HepG2 (cell line): Measurements from ENCODE around the gene EIF4H. TPM values are rescaled to one million over a fixed set of nuclear protein-coding genes. Genes with fewer than 3 reads are reported as not detected.

Experiments used
- AKAP8 ChIP-seq: sonication (generic); formaldehyde crosslinking; IDR thresholded peaks from 2 replicates; pipeline ENCODE4 v1.5.1; 2020; ENCODE audit warnings: mild to moderate bottlenecking, missing genetic modification reagents
- ASH2L ChIP-seq: fragments of 300-600, 200-600 bp; sonication (generic); IDR thresholded peaks from 2 replicates; pipeline ENCODE4 v1.7.0; 2017; ENCODE audit warnings: low read depth, mild to moderate bottlenecking, moderate library complexity, mixed read lengths, low read length; ENCODE audit not compliant: insufficient read length
- CSRNP2 ChIP-seq: sonication (generic); formaldehyde crosslinking; conservative IDR thresholded peaks from 2 replicates; pipeline ENCODE4 v1.8.0; 2022; ENCODE audit warnings: low read depth, missing genetic modification reagents
- ERF ChIP-seq: IDR thresholded peaks from 2 replicates; pipeline ENCODE4 v1.6.1; 2018; ENCODE audit warnings: missing biosample characterization, missing genetic modification reagents
- HDAC2 ChIP-seq: sonication (generic); formaldehyde crosslinking; IDR thresholded peaks from 2 replicates; pipeline ENCODE4 v1.4.0; 2020; ENCODE audit warnings: missing genetic modification reagents
- HNF1A ChIP-seq, 2 experiments: sonication (generic) in 1 of 2; formaldehyde crosslinking in 1 of 2; IDR thresholded peaks; 2 replicates each; pipeline versions ENCODE4 v1.4.0 to v1.6.1; 2016 to 2020; ENCODE audit warnings: borderline replicate concordance in 1 of 2, low read depth in 1 of 2, mild to moderate bottlenecking in 1 of 2, missing genetic modification reagents in 1 of 2
- MEF2D ChIP-seq: sonication (generic); formaldehyde crosslinking; IDR thresholded peaks from 2 replicates; pipeline ENCODE4 v1.5.1; 2020; ENCODE audit warnings: mild to moderate bottlenecking, missing genetic modification reagents
- MIER2 ChIP-seq: IDR thresholded peaks from 2 replicates; pipeline ENCODE4 v1.6.1; 2016; ENCODE audit warnings: missing biosample characterization, missing genetic modification reagents
- NR2C2 ChIP-seq: sonication (generic); formaldehyde crosslinking; IDR thresholded peaks from 2 replicates; pipeline ENCODE4 v1.4.0; 2020; ENCODE audit warnings: missing genetic modification reagents, mild to moderate bottlenecking, moderate library complexity, borderline replicate concordance
- SOX6 ChIP-seq, 2 experiments: fragments of 450-650 bp in 1 of 2; sonication (generic) in 1 of 2; formaldehyde crosslinking in 1 of 2; IDR thresholded peaks; 2 replicates each; pipeline versions ENCODE4 v1.4.0 to v1.6.1; 2017 to 2020; ENCODE audit warnings: antibody characterized with exemption in 1 of 2, mild to moderate bottlenecking in 1 of 2, missing genetic modification reagents in 1 of 2
- SUZ12 ChIP-seq: fragments of 150-350 bp; IDR thresholded peaks from 2 replicates; pipeline ENCODE4 v1.6.1; 2014; ENCODE audit warnings: low read depth, low read length
- TMF1 ChIP-seq: sonication (generic); formaldehyde crosslinking; IDR thresholded peaks from 2 replicates; pipeline ENCODE4 v1.8.1; 2022; ENCODE audit warnings: low read depth, missing genetic modification reagents
- ZBTB14 ChIP-seq: sonication (generic); formaldehyde crosslinking; IDR thresholded peaks from 2 replicates; pipeline ENCODE4 v1.4.0; 2020; ENCODE audit warnings: missing genetic modification reagents
- ZNF12 ChIP-seq: sonication (generic); formaldehyde crosslinking; IDR thresholded peaks from 2 replicates; pipeline ENCODE4 v1.5.0; 2020; ENCODE audit warnings: missing genetic modification reagents
- ZNF276 ChIP-seq: sonication (generic); formaldehyde crosslinking; IDR thresholded peaks from 2 replicates; pipeline ENCODE4 v1.4.0; 2020; ENCODE audit warnings: mild to moderate bottlenecking, low read depth, missing genetic modification reagents
- ZNF589 ChIP-seq: sonication (generic); formaldehyde crosslinking; conservative IDR thresholded peaks from 2 replicates; pipeline ENCODE4 v1.8.0; 2022; ENCODE audit warnings: mild to moderate bottlenecking, moderate library complexity, missing genetic modification reagents
- polyA plus RNA-seq, 8 experiments: library from polyadenylated mRNA; depleted of rRNA in 3 of 8; stranded (reverse) in 7 of 8; unstranded in 1 of 8; fragments of >200 nt; fragmentation: Illumina TruSeq in 4 of 8; extraction: Trizol in 4 of 8; gene quantifications; 2 replicates each; pipeline versions ENCODE4 v1.2.1 to v1.2.3, GENCODE V29; 2011 to 2016; ENCODE audit warnings: low read depth in 4 of 8, missing spikeins in 1 of 8, mixed read lengths in 1 of 8; ENCODE audit not compliant: insufficient read depth in 1 of 8
- total RNA-seq, 5 experiments: library from RNA; depleted of rRNA; stranded (reverse); fragments of >200 nt; fragmentation: Illumina TruSeq; extraction: Trizol; gene quantifications; 2 replicates each; pipeline ENCODE4 v1.2.3, GENCODE V29; 2016; ENCODE audit warnings: low read depth in 1 of 5
- TF ChIP-seq, protein P1 (sequence below): IDR thresholded peaks from 2 replicates; pipeline ENCODE4 v1.6.1; 2012; ENCODE audit warnings: low read depth, low read length, improper control_type of control experiment

The EIF4H gene
- total and polyA plus RNA-seq, 2 of the 13 experiments (the other 11 are each of a cell fraction or from before 2014, with no cell fraction given): 232 to 321 TPM

- TF ChIP-seq HNF1A (IDR thresholded peaks at IDR 0.05; ENCODE audit: low read depth) (no peak), HNF1A (CRISPR knock-in tag; IDR thresholded peaks at IDR 0.05; ENCODE audit: borderline replicate concordance) (no peak; the same call in 1 of the 2 replicates), MEF2D (CRISPR knock-in tag) (no peak), ZNF589 (CRISPR knock-in tag) (no peak), ZNF276 (CRISPR knock-in tag) (0 out of 2 replicates have a peak, but pooled peaks have one; percentile 34), ZNF12 (CRISPR knock-in tag) (peak; percentile 50; the same call in 1 of the 2 replicates), NR2C2 (CRISPR knock-in tag) (no peak), HDAC2 (CRISPR knock-in tag) (no peak), MIER2 (CRISPR knock-in tag) (no peak; the same call in 1 of the 2 replicates), CSRNP2 (CRISPR knock-in tag) (no peak), ERF (CRISPR knock-in tag) (peak; percentile 44; the same call in 1 of the 2 replicates), SUZ12 (no peak), ASH2L (no peak), TMF1 (CRISPR knock-in tag) (no peak), SOX6 (IDR thresholded peaks at IDR 0.05) (no peak), SOX6 (CRISPR knock-in tag; IDR thresholded peaks at IDR 0.05) (peak; percentile 45; the same call in 1 of the 2 replicates), ZBTB14 (no peak), AKAP8 (no peak)
- TF ChIP-seq, protein P1, sequence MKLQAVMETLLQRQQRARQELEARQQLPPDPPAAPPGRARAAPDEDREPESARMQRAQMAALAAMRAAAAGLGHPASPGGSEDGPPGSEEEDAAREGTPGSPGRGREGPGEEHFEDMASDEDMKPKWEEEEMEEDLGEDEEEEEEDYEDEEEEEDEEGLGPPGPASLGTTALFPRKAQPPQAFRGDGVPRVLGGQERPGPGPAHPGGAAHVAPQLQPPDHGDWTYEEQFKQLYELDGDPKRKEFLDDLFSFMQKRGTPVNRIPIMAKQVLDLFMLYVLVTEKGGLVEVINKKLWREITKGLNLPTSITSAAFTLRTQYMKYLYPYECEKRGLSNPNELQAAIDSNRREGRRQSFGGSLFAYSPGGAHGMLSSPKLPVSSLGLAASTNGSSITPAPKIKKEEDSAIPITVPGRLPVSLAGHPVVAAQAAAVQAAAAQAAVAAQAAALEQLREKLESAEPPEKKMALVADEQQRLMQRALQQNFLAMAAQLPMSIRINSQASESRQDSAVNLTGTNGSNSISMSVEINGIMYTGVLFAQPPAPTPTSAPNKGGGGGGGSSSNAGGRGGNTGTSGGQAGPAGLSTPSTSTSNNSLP: no peak
Measured at GRCh38 chr7:74206589-74207120, 32.5 kb downstream of the EIF4H start (continued).
